Uterus (tissue), 2 donors: ENCODE measurements around the gene KRTAP5-7.

Experiments
- POLR2A ChIP-seq, 2 donors: fragments of 450-650 bp; IDR thresholded peaks; one replicate each; pipeline ENCODE4 v1.6.1; 2016; ENCODE audit warnings: antibody characterized with exemption in 2 of 2, mild to moderate bottlenecking in 1 of 2, moderate library complexity in 1 of 2
- TF ChIP-seq, protein P1 (sequence below), 4 experiments: fragments of 200-600 bp in 2 of 4; fragments of 450-650 bp in 2 of 4; sonication (generic) in 2 of 4; IDR thresholded peaks; one replicate each; pipeline ENCODE4 v1.5.1; 2016 to 2019; ENCODE audit warnings: antibody characterized with exemption in 4 of 4, mild to moderate bottlenecking in 2 of 4, moderate library complexity in 1 of 4

DNA sequence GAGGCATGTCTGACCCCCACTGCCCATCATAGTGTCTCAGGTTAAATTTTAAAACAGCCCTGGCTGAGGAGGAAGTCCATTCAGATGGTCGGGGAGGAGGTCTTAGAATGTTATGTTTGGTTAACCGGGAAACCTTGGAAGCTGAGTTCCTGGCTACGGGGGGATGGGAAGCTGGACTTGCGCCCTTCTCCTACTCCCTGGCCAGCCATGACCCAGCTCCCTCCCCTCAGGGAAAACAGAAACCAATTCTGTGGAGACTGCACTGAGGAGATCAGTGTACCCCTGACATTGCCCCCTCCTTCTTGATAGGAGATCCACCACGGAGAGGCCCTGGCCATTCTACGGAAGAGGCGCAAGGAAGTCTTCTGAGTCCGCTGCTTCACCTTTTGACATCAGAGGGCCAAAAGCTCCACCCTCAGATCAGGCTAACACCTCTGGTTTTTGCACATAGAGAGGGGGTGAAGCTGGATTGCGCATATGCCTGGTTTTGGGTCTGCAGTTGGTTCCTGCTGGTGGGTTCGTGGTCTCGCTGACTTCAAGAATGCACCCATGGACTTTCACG is 18.4 kb downstream of the KRTAP5-7 start:
- TF ChIP-seq POLR2A (IDR thresholded peaks at IDR 0.05) = no peak
- TF ChIP-seq, protein P1, sequence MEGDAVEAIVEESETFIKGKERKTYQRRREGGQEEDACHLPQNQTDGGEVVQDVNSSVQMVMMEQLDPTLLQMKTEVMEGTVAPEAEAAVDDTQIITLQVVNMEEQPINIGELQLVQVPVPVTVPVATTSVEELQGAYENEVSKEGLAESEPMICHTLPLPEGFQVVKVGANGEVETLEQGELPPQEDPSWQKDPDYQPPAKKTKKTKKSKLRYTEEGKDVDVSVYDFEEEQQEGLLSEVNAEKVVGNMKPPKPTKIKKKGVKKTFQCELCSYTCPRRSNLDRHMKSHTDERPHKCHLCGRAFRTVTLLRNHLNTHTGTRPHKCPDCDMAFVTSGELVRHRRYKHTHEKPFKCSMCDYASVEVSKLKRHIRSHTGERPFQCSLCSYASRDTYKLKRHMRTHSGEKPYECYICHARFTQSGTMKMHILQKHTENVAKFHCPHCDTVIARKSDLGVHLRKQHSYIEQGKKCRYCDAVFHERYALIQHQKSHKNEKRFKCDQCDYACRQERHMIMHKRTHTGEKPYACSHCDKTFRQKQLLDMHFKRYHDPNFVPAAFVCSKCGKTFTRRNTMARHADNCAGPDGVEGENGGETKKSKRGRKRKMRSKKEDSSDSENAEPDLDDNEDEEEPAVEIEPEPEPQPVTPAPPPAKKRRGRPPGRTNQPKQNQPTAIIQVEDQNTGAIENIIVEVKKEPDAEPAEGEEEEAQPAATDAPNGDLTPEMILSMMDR (IDR thresholded peaks at IDR 0.05) = no peak
